HG03175 (cell line): ENCODE data around the gene KLRF2.

Experiments used
- ATAC-seq: cut with Tn5 transposase; IDR thresholded peaks from one replicate; pipeline ENCODE4 v1.9.1; 2021; ENCODE audit warnings: mild to moderate bottlenecking, moderate library complexity; ENCODE audit not compliant: unreplicated experiment

Gene KLRF2

GRCh38 chr12:9883175-9883574 lies 1.9 kb downstream of the KLRF2 start:
- ATAC-seq, result no peak

DNA sequence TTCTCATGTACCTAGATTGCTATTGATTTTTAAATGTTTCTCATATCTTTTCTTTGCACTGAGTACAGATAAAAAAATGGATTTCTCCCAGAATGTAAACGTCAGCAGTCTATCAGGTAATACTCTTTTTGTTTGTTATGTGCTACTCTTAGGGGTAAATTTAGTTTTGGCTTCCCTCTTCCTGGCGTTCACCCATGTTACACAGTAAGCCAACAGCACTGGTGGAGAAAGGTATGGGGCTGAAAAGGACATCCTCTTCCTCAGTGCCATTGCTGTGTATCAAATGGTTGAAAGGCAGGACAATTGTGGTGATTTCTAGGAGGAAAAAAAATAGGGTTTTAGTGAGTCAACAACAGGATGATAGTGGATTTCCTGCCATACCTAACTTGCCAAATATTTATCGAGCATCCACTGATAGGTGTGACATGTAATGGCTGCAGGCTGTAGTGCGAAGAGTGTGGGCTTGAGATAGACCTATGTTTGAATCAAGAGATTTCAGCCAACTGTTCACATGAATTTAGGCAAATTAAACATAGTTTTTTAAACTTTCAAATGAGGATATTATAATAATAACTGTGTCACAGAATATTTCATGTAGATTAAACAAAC lies 7.5 kb downstream of the KLRF2 start:
- ATAC-seq, result no peak

- no peak for ATAC-seq
Measured at GRCh38 chr12:9895215-9895971, 14.1 kb downstream of the KLRF2 start.

- ATAC-seq, result no peak
Measured at GRCh38 chr12:9897535-9897934, 16.2 kb downstream of the KLRF2 start.

- no peak for ATAC-seq
Measured at GRCh38 chr12:9899209-9899608, 17.9 kb downstream of the KLRF2 start.

- no peak for ATAC-seq
Measured at GRCh38 chr12:9900930-9901329, 19.6 kb downstream of the KLRF2 start.

GRCh38 chr12:9902539-9903228 lies 21.4 kb downstream of the KLRF2 start:
- ATAC-seq, result no peak

- ATAC-seq, result no peak
Measured at GRCh38 chr12:9906873-9907272, 25.6 kb downstream of the KLRF2 start.

- ATAC-seq, result no peak
Measured at GRCh38 chr12:9907769-9908168, 26.5 kb downstream of the KLRF2 start.

GRCh38 chr12:9908350-9908749 lies 27.1 kb downstream of the KLRF2 start:
- ATAC-seq, result no peak

DNA sequence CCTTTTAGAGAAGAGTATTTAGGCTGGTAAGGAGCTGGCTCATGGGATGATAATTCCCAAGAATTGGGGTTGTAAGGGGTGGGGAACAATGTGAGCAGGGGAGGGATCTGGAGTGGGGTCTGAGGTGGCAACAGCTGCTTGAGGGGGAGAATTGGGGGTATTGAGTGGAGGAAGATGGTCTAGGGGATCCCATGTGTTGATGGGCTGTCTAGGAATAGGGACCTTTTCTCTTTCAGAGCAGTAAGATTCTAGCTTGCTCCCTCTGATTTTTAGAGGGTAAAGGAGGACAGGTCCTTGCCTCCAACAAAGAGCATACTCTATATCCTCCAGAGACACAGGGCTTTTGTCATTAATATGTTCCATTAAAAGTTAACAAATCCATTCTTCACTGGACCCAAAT lies 28.4 kb downstream of the KLRF2 start:
- ATAC-seq, result no peak

DNA sequence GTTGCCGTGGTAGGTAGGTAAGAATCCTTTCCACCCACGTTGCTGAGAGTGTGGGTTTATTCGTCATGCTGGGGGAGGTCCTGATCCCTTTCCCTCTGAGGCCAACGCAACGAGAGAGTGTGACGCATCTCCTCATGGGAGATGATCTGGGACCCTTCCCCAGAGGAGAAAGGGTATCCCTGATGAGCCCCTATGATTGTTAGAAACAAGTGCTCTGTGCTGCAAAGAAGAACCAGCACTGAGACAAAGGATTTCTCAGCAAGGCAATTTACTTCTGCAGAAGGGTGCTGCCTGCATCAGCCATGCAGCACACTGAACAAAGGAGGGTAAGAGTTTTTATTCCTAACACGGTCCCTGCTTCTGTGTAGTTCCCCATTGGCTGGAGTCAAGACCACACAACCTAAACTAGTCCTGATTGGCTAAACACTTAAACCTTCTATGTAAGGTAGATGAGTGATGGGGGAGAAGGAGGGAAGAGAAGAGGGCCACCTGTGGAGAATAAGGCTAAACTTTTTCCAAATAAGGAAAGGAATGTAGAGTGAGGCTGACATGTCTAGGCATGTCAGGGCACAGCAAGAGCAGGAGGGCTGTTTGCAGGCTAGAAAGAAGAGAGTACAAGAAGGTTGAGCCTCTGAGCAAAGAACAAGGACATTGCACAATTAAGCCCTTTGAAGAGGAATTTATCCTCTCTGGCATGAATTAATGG lies 29.6 kb downstream of the KLRF2 start:
- no peak for ATAC-seq

- ATAC-seq, result no peak
Measured at GRCh38 chr12:9911708-9912107, 30.4 kb downstream of the KLRF2 start.

- no peak for ATAC-seq
Measured at GRCh38 chr12:9919443-9919842, 38.2 kb downstream of the KLRF2 start.

- no peak for ATAC-seq
Measured at GRCh38 chr12:9920451-9920850, 39.2 kb downstream of the KLRF2 start.

GRCh38 chr12:9922429-9922828 lies 41.1 kb downstream of the KLRF2 start:
- no peak for ATAC-seq

GRCh38 chr12:9925705-9926393 lies 44.6 kb downstream of the KLRF2 start:
- ATAC-seq, result no peak

DNA sequence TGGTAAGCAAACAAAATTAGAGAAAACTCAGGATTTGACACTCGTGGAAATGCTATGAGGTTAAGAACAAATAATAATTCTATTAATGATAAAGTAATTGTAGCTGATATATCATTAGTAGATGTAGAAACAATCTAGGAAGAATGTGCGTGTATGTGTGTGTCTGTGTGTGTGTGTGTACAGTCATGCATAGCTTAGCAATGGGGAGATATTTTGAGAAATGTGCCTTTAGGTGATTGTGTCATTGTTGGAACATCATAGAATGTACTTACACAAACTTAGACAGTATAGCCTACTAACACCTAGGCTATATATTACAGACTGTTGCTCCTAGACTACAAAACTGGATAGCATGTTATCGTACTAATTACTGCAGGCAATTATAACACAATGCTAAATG lies 45.6 kb downstream of the KLRF2 start:
- no peak for ATAC-seq

GRCh38 chr12:9928607-9929006 lies 47.3 kb downstream of the KLRF2 start:
- ATAC-seq, result no peak

DNA sequence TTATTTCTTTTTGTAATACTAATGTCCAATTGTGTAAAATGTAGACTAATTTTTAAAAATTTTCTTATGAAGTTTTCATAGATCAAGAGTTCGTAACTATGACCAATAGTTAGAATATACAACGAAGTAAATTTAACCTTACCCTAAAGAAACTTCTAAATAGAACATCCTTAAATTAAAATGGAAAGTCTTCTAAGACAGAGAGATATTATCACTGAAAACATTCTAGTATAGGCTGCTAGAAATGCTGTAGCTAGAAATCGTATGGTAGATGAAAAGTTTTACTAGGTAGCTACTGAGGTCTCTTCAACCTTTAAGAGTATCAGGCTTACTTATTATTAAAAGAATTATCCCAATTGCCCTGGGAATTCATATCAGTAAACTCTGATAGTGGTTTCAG lies 50.0 kb downstream of the KLRF2 start:
- ATAC-seq, result no peak

GRCh38 chr12:9932270-9932669 lies 51.0 kb downstream of the KLRF2 start, which contains the start of gene CLEC2A:
TSS of gene CLEC2A (minus strand) at chr12:9932370. CDS start at chr12:9932329, 41 bp downstream.
- ATAC-seq, result no peak
